Ectodermal cell (in vitro differentiated cells): ENCODE results near the gene KRTAP12-4.
"Not testable (repeated sequence)": the region's sequence is repeated elsewhere in the genome, so short reads cannot be mapped to it uniquely, and the experiment has no call there.

ENCODE experiments used
- H3K27ac ChIP-seq: 2 replicates; pipeline ENCODE4 v1.7.0; 2013; ENCODE audit warnings: mild to moderate bottlenecking, low read depth, low read length; ENCODE audit not compliant: insufficient read depth, poor library complexity, severe bottlenecking
- H3K27me3 ChIP-seq: 2 replicates; pipeline ENCODE4 v1.7.0; 2013; ENCODE audit warnings: mild to moderate bottlenecking, low read length; ENCODE audit not compliant: insufficient read depth, control insufficient read depth, poor library complexity, severe bottlenecking
- H3K36me3 ChIP-seq: one replicate; pipeline ENCODE4 v1.7.0; 2013; ENCODE audit warnings: low read length; ENCODE audit not compliant: control insufficient read depth, insufficient read depth
- H3K4me1 ChIP-seq: one replicate; pipeline ENCODE4 v1.7.0; 2013; ENCODE audit warnings: low read length; ENCODE audit not compliant: control insufficient read depth, insufficient read depth
- H3K4me3 ChIP-seq: 2 replicates; pipeline ENCODE4 v1.7.0; 2013; ENCODE audit warnings: low read depth, low read length, control low read depth; ENCODE audit not compliant: insufficient read depth
- H3K9me3 ChIP-seq: 2 replicates; pipeline ENCODE4 v1.7.0; 2013; ENCODE audit warnings: mild to moderate bottlenecking, low read length, moderate library complexity; ENCODE audit not compliant: control insufficient read depth
- WGBS, 2 experiments: methylation state at CpG; one replicate each; pipeline ENCODE4 v1.1.7; 2013; ENCODE audit warnings: missing lambda C conversion rate in 2 of 2; 5-methylcytosine and 5-hydroxymethylcytosine counted together

Gene KRTAP12-4

GRCh38 chr21:44686843-44687561 lies 32.5 kb upstream of the KRTAP12-4 start:
- 74% methylated on average over 25 of the region's 25 CpGs for WGBS, 2 experiments
- no peak overlapping the region for H3K4me3 ChIP-seq
- H3K4me1 ChIP-seq: peaks cover 14% of the 10 kb centered on the region
- H3K27me3 ChIP-seq: no peaks in the 10 kb centered on the region
- H3K27ac ChIP-seq: peak overlapping the region; percentile 46
- H3K36me3 ChIP-seq: no peaks in the 10 kb centered on the region
- no peaks in the 10 kb centered on the region for H3K9me3 ChIP-seq

GRCh38 chr21:44686000-44686781 lies 31.7 kb upstream of the KRTAP12-4 start:
- Histone ChIP-seq H3K27me3 (no peaks in the 10 kb centered on the region), H3K36me3 (no peaks in the 10 kb centered on the region), H3K4me3 (no peak overlapping the region), H3K27ac (no peak overlapping the region), H3K4me1 (peaks cover 14% of the 10 kb centered on the region), H3K9me3 (no peaks in the 10 kb centered on the region)
- 26 to 28% methylated on average over 14 of the region's 14 CpGs for WGBS, 2 experiments

GRCh38 chr21:44685050-44685449 lies 30.6 kb upstream of the KRTAP12-4 start:
- peaks cover 14% of the 10 kb centered on the region for H3K4me1 ChIP-seq
- H3K4me3 ChIP-seq, H3K9me3 ChIP-seq, H3K27ac ChIP-seq, H3K36me3 ChIP-seq, H3K27me3 ChIP-seq: not testable (repeated sequence)
- WGBS, 2 experiments: 88 to 91% methylated on average over 6 of the region's 6 CpGs

- no peaks in the 10 kb centered on the region for H3K9me3 ChIP-seq
- H3K4me1 ChIP-seq: peaks cover 14% of the 10 kb centered on the region
- no peak overlapping the region for H3K27ac ChIP-seq
- H3K36me3 ChIP-seq: no peaks in the 10 kb centered on the region
- no peak overlapping the region for H3K4me3 ChIP-seq
- WGBS, 2 experiments: 86 to 87% methylated on average over 6 of the region's 6 CpGs
- H3K27me3 ChIP-seq: no peaks in the 10 kb centered on the region
Measured at GRCh38 chr21:44684483-44684882, 30.0 kb upstream of the KRTAP12-4 start.

GRCh38 chr21:44684077-44684476 lies 29.6 kb upstream of the KRTAP12-4 start:
- Histone ChIP-seq H3K9me3 (no peaks in the 10 kb centered on the region), H3K4me1 (peaks cover 14% of the 10 kb centered on the region), H3K27me3 (no peaks in the 10 kb centered on the region), H3K36me3 (no peaks in the 10 kb centered on the region), H3K4me3 (no peak overlapping the region), H3K27ac (no peak overlapping the region)
- 86 to 90% methylated on average over 7 of the region's 7 CpGs for WGBS, 2 experiments

- H3K36me3 ChIP-seq: no peaks in the 10 kb centered on the region
- H3K27ac ChIP-seq: no peak overlapping the region
- peaks cover 13% of the 10 kb centered on the region for H3K4me1 ChIP-seq
- no peaks in the 10 kb centered on the region for H3K9me3 ChIP-seq
- no peaks in the 10 kb centered on the region for H3K27me3 ChIP-seq
- no peak overlapping the region for H3K4me3 ChIP-seq
- 90 to 92% methylated on average over 15 of the region's 15 CpGs for WGBS, 2 experiments
Measured at GRCh38 chr21:44682580-44683151, 28.2 kb upstream of the KRTAP12-4 start.

GRCh38 chr21:44681861-44682579 lies 27.6 kb upstream of the KRTAP12-4 start, which contains the start of gene KRTAP12-1:
Gene KRTAP12-1, minus strand, starts transcription at chr21:44682163. Its CDS starts 40 bp downstream, at chr21:44682123.
- Histone ChIP-seq H3K36me3 (no peaks in the 10 kb centered on the region), H3K27me3 (no peaks in the 10 kb centered on the region), H3K9me3 (no peaks in the 10 kb centered on the region), H3K4me1 (peaks cover 7% of the 10 kb centered on the region), H3K27ac (no peak within 1 kb of the TSS), H3K4me3 (no peak within 1 kb of the TSS)
- 94 to 95% methylated on average over 23 of the region's 23 CpGs for WGBS, 2 experiments

- H3K36me3 ChIP-seq: no peaks in the 10 kb centered on the region
- H3K27me3 ChIP-seq: no peaks in the 10 kb centered on the region
- H3K9me3 ChIP-seq: no peaks in the 10 kb centered on the region
- H3K4me3 ChIP-seq: no peak overlapping the region
- no peak overlapping the region for H3K27ac ChIP-seq
- no peaks in the 10 kb centered on the region for H3K4me1 ChIP-seq
- WGBS, 2 experiments: 83% methylated on average over 11 of the region's 11 CpGs
Measured at GRCh38 chr21:44681152-44681551, 26.7 kb upstream of the KRTAP12-4 start.

- Histone ChIP-seq H3K9me3 (no peaks in the 10 kb centered on the region), H3K27me3 (no peaks in the 10 kb centered on the region), H3K4me1 (no peaks in the 10 kb centered on the region), H3K36me3 (no peaks in the 10 kb centered on the region), H3K4me3 (no peak overlapping the region), H3K27ac (no peak overlapping the region)
- 95% methylated on average over 13 of the region's 13 CpGs for WGBS, 2 experiments
Measured at GRCh38 chr21:44677881-44678280, 23.4 kb upstream of the KRTAP12-4 start.

- Histone ChIP-seq H3K27me3 (no peaks in the 10 kb centered on the region), H3K4me1 (no peaks in the 10 kb centered on the region), H3K27ac (no peak overlapping the region), H3K4me3 (no peak overlapping the region), H3K9me3 (no peaks in the 10 kb centered on the region), H3K36me3 (no peaks in the 10 kb centered on the region)
- WGBS, 2 experiments: 100% methylated on average over 1 of the region's 1 CpG
Measured at GRCh38 chr21:44671911-44672310, 17.5 kb upstream of the KRTAP12-4 start.
